Fibroblast of pulmonary artery (primary cell): ENCODE measurements around the gene RASGRP2.

Source experiments
- DNase-seq: peaks from one replicate; pipeline ENCODE4 v3.0.0-alpha.2; 2010; ENCODE audit warnings: low read depth
- H3K4me3 ChIP-seq: replicated peaks from 2 replicates; pipeline ENCODE4 v1.5.1; 2011; ENCODE audit warnings: low read depth, mild to moderate bottlenecking, control low read depth, low read length, moderate library complexity
- TF ChIP-seq, protein P1 (sequence below): IDR thresholded peaks from 2 replicates; pipeline ENCODE4 v1.5.1; 2011; ENCODE audit warnings: mild to moderate bottlenecking, control low read depth, low read length, inconsistent platforms; ENCODE audit errors: missing control alignments

RASGRP2 gene

DNA sequence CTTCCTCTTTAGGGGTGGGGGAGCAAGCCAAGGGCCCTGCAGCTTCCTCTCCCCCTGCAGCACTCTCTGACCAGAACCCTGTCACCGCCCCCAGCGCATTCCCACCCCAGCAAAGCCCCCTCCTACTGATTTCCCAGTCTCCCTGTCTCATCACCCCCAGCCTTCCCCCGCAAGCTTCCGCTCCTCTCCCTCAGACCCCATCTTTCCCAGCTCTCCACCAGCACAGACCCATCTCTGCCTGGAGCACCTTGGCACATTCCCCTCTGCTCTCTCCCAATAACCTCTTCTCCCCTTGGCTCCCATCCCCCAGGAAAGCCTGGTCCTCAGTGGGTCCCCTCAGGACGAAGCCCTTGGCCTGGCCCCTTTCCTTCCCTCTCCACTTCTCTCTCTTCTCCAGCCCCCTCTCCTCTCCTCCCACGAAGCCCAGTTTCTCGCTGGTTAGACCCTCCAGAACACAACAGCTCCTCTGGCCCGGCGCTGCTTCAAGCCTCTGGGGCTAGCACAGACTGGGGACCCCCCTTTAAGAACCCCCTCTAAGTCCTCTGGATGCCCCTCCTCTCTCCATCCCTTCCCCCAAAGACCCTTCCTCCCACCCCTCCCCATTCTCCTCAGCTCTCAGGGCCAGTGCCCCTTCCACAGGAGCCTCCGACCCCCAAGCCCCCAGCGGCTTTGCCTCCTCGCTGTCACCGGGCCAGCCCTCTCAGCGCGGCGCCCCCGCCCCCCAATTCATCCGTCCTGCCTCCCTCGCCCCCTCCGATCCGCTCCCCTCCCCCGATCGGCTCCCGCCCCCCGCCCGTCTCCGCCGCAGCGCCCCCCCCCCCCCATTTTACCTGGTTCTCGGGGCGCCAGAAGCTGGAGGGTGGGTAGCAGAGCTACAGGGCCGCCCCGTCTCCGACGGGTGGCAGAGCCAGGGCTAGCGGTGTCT is 21.5 kb downstream of the RASGRP2 start:
- TF ChIP-seq, protein P1, sequence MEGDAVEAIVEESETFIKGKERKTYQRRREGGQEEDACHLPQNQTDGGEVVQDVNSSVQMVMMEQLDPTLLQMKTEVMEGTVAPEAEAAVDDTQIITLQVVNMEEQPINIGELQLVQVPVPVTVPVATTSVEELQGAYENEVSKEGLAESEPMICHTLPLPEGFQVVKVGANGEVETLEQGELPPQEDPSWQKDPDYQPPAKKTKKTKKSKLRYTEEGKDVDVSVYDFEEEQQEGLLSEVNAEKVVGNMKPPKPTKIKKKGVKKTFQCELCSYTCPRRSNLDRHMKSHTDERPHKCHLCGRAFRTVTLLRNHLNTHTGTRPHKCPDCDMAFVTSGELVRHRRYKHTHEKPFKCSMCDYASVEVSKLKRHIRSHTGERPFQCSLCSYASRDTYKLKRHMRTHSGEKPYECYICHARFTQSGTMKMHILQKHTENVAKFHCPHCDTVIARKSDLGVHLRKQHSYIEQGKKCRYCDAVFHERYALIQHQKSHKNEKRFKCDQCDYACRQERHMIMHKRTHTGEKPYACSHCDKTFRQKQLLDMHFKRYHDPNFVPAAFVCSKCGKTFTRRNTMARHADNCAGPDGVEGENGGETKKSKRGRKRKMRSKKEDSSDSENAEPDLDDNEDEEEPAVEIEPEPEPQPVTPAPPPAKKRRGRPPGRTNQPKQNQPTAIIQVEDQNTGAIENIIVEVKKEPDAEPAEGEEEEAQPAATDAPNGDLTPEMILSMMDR: no peak
- DNase-seq: no peak
- H3K4me3 ChIP-seq: no peak overlapping the region

DNA sequence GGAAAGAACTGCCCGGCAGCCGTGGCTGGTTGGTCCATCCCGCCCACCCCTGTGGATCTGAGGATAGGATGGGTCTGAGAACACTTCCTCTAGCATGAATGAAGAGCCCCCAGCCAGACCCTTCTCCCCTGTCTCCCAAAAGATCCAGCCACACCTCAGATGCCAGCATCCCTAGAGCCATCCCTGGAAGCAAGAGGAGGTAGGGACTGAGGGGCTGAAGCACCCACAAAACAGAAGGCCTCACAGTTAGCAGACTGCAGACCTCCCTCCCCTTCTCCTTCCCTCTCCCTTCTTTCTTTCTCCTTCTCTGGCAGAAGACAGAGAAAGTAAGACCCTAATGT is 22.6 kb downstream of the RASGRP2 start:
- TF ChIP-seq, protein P1: no peak
- H3K4me3 ChIP-seq: no peak overlapping the region
- no peak for DNase-seq

DNA sequence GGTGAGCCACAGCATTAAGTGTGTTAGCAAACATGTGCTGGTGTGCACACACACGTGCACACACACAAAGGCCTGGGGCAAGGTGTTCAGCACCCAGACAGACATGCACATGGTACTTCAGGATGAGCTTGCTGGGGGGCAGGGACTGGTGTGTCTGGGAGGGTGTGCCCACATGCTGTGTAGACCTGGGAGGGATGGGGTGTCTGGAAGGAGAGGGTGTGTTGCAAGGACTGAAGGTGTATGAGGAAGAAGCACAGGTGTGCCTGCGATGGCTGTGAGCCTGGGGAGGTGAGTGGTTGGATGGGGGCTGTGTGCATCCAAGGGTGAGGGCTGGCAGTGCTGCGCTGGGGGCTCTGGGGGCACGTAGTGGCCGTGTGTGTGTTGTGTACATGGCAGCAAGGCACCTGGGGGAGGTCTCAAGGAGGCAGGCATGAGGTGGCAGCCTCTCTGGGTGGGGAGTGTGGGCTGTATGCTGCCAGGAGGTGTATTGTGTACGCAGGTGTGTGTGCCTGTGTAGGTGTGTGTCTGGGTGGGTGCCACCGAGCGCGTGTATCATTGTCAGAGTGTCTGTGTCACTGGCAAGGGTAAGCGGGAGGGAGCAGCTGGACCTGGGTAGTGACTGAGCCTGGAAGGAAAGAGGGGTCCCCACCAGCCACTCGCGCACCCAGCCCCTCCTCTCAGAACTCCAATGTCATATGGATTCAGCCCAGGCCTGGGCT is 23.1 kb downstream of the RASGRP2 start:
- no peak for DNase-seq
- TF ChIP-seq, protein P1: no peak
- H3K4me3 ChIP-seq: no peak overlapping the region

DNA sequence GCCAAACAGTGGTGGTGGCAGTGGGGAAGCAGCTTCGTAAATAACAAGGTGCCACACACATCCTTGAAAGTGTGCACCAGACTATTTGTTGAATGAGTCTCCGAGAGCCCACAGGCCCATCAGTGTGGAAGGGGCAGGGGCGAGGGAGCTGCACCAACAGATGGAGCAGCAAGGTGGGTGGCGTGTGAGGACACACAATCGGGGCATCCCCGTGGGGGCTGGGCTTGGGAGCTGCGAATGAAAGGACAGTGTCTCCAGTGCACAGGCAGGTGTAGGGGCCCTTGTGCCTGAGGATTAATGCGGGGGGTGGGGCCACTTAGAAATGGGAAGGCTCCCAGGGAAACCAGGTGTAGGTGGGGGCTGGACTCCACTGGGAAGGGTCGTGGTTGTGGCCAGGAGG is 23.8 kb downstream of the RASGRP2 start:
- H3K4me3 ChIP-seq: no peak overlapping the region
- TF ChIP-seq, protein P1: no peak

DNA sequence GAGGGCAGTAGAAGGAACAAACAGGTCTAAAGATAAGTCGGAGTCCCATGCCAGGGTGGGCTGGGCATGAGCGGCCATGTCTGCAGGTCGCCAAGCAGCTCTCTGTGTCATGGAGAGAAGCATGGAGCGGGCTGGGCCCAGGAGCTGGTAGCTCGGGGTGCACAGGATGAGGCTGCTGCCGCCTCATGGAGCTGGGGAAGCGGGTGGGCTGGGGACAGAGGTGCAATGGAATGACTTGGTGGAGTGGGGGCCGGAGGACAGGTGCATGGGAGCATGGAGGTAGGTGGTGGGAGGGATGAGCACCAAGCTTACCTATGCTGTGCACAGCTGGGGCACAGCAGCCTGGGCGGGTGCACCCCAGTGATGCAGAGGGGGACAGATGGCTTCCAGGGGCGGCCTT is 24.5 kb downstream of the RASGRP2 start:
- TF ChIP-seq, protein P1: no peak
- no peak for DNase-seq
- no peak overlapping the region for H3K4me3 ChIP-seq

More for the DNA sequence above, 23.8 kb downstream of the RASGRP2 start:
- DNase-seq: no peak

DNA sequence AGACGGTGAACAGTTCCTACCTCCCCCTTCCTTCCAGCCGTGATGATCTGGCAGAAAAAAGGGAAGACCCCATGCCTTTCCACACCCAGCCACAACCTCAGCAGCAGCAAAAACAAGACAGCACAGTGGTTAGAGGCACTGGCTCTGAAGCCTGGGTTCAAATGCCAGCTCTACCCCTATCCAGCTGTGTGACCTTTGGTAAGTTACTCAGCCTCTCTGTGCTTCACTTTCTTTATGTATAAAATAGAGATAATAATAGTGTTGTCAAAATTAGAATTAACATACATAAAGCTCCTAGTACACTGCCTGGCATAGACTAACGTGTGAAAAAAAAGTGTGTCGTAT is 25.2 kb downstream of the RASGRP2 start:
- H3K4me3 ChIP-seq: no peak overlapping the region
- DNase-seq: no peak
- TF ChIP-seq, protein P1: no peak
